ENCODE results near the gene PPP1R1B. TPM values are rescaled to one million over a fixed set of nuclear protein-coding genes. Genes with fewer than 3 reads are reported as not detected.

PPP1R1B gene
- total and polyA plus RNA-seq, 2 donors (not counting 1 experiment from before 2014, with no cell fraction given) = not detected

DNA sequence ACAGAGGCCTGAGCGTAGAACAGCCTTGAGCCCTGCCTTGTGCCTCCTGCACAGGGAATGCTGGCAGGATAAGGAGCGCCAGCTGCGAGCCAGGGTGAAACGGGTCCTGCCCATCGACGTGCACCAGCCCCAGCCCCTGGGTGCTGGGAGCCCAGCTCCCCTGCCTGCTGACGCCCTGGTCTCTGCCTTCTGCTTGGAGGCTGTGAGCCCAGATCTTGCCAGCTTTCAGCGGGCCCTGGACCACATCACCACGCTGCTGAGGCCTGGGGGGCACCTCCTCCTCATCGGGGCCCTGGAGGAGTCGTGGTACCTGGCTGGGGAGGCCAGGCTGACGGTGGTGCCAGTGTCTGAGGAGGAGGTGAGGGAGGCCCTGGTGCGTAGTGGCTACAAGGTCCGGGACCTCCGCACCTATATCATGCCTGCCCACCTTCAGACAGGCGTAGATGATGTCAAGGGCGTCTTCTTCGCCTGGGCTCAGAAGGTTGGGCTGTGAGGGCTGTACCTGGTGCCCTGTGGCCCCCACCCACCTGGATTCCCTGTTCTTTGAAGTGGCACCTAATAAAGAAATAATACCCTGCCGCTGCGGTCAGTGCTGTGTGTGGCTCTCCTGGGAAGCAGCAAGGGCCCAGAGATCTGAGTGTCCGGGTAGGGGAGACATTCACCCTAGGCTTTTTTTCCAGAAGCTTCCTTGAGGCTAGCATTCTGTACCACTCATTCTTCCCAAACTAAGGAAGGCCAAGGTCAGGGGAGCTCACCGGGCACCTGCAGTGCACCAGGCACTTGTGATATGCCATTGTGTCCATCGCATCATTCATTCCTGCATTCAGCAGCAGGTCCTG, 43.4 kb downstream of the PPP1R1B start:
- Histone ChIP-seq H3K9me3 (ENCODE audit: control extremely low read depth in 1 of 3, control insufficient read depth in 2 of 3, insufficient read depth in 1 of 3, low read length in 2 of 3) (peaks cover 0 to 2% (median 0%) of the 10 kb centered on the region in 3 donors), H3K4me1 (ENCODE audit: control insufficient read depth in 2 of 2, insufficient read depth in 2 of 2, low read length in 2 of 2) (peaks cover 41 to 53% of the 10 kb centered on the region in 2 donors), H3K27ac (ENCODE audit: low read length in 2 of 2) (no peak overlapping the region), H2AFZ (ENCODE audit: insufficient read depth, low read depth, low read length, poor library complexity, severe bottlenecking) (no peak overlapping the region), H3K36me3 (replicated peaks in 1 of 2; ENCODE audit: control extremely low read depth in 1 of 2, control insufficient read depth in 1 of 2, extremely low read depth in 1 of 2, insufficient read depth in 2 of 2, low read length in 1 of 2) (no peaks in the 10 kb centered on the region), H4K20me1 (ENCODE audit: control insufficient read depth, insufficient read depth, low read length, poor library complexity, severe bottlenecking) (no peaks in the 10 kb centered on the region), H3K27me3 (replicated peaks in 1 of 4; ENCODE audit: control extremely low read depth in 1 of 4, control insufficient read depth in 3 of 4, insufficient read depth in 4 of 4, low read length in 3 of 4) (peaks cover 0 to 37% (median 7%) of the 10 kb centered on the region in 4 experiments), H3K4me2 (replicated peaks; ENCODE audit: low read depth, low read length, poor library complexity, severe bottlenecking) (no peak overlapping the region), H3K4me3 (ENCODE audit: control extremely low read depth in 1 of 5, extremely low read depth in 1 of 5, insufficient read depth in 1 of 5, low read depth in 2 of 5, low read length in 4 of 5) (no peak overlapping the region), H3K9ac (ENCODE audit: low read length) (no peak overlapping the region), H3K79me2 (ENCODE audit: control insufficient read depth, insufficient read depth, low read length) (no peaks in the 10 kb centered on the region)
- WGBS (ENCODE audit: insufficient coverage) = 96% methylated on average over 23 of the region's 23 CpGs
- DNase-seq (no peak), ATAC-seq (ENCODE audit: low read depth) (no peak)
- peaks cover 37% of the 10 kb centered on the region for H3K4me1 Mint-ChIP-seq
- ChIA-PET POLR2A (interaction anchor here (0.6 to 1.3 kb wide), 2 partner anchors 9 to 126 kb away, joined by 3 to 6 read pairs; no protein-coding TSS in a partner anchor), CTCF (interaction anchor here (0.8 to 8.7 kb wide), 11 partner anchors 10 to 203 kb away, joined by 3 to 109 read pairs (median 7); partner anchors contain the start of genes MIEN1 and STARD3)
- H3K27me3 Mint-ChIP-seq = peaks cover 23% of the 10 kb centered on the region
- peak overlapping the region; percentile 10 for H3K27ac Mint-ChIP-seq
- H3K9me3 Mint-ChIP-seq (ENCODE audit: insufficient read depth) = no peaks in the 10 kb centered on the region
- intact Hi-C loops (cut with micrococcal nuclease) = loop anchor here (2.0 to 5.0 kb wide), 2 partner anchors 19 to 197 kb away; partner anchors contain the start of genes PGAP3 and ZPBP2
- TF ChIP-seq, protein P1, sequence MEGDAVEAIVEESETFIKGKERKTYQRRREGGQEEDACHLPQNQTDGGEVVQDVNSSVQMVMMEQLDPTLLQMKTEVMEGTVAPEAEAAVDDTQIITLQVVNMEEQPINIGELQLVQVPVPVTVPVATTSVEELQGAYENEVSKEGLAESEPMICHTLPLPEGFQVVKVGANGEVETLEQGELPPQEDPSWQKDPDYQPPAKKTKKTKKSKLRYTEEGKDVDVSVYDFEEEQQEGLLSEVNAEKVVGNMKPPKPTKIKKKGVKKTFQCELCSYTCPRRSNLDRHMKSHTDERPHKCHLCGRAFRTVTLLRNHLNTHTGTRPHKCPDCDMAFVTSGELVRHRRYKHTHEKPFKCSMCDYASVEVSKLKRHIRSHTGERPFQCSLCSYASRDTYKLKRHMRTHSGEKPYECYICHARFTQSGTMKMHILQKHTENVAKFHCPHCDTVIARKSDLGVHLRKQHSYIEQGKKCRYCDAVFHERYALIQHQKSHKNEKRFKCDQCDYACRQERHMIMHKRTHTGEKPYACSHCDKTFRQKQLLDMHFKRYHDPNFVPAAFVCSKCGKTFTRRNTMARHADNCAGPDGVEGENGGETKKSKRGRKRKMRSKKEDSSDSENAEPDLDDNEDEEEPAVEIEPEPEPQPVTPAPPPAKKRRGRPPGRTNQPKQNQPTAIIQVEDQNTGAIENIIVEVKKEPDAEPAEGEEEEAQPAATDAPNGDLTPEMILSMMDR (IDR thresholded peaks at IDR 0.05) = no peak
- no peak for TF ChIP-seq EZH2 (IDR thresholded peaks at IDR 0.05; ENCODE audit: borderline replicate concordance, insufficient read depth, low read depth, low read length, poor library complexity, severe bottlenecking)
- no peak overlapping the region for H3K4me3 Mint-ChIP-seq

Measured in B cell (primary cell).